Dermis microvascular lymphatic vessel endothelial cell (primary cell): Measurements from ENCODE around the gene HEXIM1. TPM values are rescaled to one million over a fixed set of nuclear protein-coding genes. Genes with fewer than 3 reads are reported as not detected.

Experiments used
- DNase-seq, 2 donors: peaks; one replicate each; pipeline versions ENCODE4 v3.0.0 to v3.0.0-alpha.2; 2010; ENCODE audit warnings: low read depth in 2 of 2
- total RNA-seq: library from RNA; depleted of rRNA; stranded (reverse); fragments of >200 nt; gene quantifications from 2 replicates; pipeline ENCODE4 v1.2.1, GENCODE V29; 2014

The HEXIM1 gene
- total RNA-seq, 1 donor from 2014 or later: 4.9 TPM

DNA sequence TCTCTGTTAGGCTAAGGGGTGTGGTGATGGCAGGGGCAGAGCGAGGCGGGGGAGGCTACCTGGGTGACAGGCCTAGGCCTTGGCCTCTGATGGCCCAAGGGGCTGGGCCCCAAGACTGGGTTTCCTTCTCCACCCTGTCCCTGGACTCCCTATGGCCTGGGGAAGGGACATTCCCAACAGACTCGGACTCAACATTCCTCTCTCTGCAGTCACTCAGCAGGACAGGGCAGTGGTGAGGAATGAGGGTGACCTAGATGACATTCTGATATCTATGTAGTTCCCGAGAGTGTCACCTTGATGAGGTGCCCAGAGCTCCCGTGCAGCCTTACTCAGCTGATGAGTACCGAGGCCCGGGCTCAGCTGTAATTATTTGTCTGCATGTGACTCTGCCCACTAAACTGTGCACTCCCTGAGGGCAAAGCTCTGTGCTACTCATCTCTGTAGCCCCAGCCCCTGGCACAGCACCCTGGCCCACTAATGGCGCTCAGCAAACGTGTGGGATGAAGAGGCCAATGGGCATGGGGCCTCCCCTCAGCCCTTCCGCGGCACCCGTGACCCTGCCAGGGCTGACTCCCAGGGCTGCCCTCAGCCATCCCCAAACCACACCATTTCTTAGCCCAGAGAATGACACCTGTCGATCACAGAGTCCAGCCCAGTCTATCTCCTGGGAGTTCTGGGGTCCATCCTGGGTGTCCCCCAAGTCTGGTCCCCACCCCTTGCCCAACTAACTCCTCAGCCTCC lies 18.2 kb upstream of the HEXIM1 start:
- DNase-seq: no peak

DNA sequence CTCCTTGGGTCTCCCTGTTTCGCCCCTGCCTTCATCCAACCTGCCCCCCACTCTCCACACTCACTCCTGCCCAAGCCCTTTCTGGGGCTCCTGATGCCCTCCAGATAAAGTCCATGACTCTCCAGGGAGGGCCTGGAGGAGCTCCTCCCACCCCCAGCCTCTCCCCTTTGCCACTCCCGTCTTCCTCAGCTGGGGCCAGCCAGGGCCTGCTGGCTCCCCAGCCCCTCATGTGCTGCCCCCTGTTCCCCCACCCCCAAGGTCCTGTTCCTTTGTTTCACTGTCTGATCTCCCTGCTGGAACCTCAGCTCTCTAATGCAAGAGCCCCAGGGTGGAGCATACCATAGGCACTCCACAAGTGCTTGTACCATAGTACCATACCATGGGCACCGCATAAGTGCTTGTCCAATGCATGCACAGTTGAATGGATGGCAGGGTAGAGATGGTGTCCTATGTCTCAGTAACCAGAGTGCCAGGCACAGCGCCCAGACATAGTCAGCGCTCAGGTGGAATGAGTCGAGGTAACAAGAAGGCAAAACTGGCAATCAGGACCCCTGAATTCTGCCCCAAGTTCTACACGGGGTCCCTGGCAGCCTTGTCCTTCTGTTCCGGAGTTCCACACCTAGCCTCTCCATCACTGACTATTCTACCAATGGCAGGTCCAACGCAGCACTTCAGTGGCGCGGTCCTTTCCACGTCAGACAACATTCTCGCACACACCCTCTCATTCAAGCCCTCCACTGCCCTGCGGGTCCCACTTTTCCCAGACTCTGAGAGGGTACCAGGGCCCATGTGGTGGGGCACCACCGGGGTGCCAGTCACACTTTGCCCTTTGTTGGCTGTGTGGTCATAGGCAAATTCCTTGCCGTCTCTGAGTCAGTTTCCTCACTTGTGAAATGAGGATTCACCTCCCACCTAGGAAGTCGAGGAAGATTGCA lies 17.3 kb upstream of the HEXIM1 start:
- no peak for DNase-seq

DNA sequence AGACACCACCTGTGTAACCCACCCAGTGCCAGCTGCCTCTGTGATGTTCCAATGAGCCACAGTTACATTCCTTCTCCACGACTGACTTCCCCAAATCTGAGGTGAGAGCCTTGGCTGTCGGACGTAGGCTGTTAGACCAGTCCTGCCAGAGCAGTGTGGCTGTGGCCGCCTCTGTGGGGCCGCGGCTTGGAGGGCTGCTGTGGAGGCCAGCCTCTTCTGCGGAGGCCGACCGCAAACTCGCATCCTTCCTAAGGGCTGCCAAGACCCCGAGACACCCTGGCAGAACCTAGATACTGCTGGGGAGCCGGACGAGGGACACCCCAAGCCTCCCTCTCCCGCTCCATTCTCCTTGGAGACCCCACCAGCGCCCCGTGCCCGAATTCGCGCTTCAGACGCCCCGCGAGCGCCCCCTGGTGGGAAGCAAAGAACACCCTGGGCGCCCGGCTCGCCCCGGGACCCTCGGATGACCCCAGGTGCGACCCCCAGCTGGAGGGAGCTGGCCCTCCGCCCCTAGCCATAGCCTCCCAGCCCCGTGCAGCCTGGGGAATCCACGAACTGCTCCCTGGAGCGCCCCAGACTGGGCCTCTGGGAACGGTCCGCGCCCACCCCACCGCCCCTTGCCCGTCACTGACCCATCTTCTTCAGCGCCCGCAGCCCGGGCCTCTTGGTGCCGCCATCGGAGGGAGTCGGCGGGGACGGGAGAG lies 16.5 kb upstream of the HEXIM1 start:
- peak in 1 of 2 donors; percentile 35 for DNase-seq

DNA sequence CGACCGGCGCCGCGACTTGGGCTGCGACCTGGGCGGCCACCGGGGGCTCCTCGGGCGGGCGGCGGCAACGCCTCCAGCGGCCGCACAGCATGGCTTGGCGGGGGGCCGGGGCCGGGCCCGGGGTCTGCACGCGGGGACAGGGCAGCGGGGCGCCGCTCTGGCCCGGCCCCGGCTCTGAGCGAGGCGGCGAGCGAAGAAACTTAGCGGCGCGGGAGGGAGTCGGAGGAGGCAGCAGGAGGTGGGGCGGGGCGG lies 16.0 kb upstream of the HEXIM1 start, which contains the start of gene PLCD3:
Gene PLCD3 (minus strand): TSS at position 196 of the 252 bp plus-strand sequence. CDS start 105 bp downstream, at position 91.
- no peak for DNase-seq

DNA sequence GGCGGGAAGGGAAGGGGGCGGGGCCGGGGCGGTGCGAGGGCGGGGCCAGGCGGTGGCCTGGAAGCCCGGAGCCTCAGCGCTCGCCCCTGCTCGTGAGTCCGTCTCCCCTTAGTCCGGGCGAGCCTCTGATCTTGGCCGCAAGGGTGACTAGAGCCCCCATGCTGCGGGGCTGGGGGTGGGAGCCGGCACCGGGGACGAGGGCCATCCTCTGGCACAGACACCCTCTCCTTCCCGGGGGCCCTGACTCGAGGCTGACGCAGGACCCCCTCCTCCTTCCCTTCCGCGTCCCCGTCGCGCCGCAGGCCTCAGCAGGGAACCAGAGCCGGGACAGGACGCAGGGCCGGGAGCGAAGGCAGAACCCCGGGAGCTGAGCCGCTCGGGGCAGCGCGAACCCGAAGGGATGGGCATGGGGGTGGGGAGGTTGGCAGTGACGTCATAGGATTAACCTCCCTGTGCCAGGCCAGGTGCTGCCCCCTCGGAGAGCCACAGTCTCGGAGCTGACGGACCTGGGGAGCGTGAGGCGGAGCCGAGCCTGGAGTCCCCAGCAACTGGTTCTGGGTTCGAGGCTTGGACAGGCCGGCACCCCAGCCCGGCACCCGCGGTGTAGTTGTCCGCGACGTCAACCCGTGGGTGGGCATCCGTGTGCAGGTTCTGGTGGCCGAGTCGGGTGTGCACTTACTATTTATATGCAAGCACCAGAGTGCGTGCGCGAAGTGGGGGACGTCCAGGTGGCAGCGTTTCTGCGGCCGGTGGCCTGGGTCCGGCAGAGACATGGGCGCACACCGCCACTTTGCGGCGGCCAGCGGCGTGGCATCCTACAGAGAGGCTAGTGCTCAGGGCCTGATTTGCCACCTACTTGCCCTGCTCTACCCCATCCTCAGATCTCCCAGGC lies 15.5 kb upstream of the HEXIM1 start:
- peak; percentile 64 to 88 for DNase-seq

DNA sequence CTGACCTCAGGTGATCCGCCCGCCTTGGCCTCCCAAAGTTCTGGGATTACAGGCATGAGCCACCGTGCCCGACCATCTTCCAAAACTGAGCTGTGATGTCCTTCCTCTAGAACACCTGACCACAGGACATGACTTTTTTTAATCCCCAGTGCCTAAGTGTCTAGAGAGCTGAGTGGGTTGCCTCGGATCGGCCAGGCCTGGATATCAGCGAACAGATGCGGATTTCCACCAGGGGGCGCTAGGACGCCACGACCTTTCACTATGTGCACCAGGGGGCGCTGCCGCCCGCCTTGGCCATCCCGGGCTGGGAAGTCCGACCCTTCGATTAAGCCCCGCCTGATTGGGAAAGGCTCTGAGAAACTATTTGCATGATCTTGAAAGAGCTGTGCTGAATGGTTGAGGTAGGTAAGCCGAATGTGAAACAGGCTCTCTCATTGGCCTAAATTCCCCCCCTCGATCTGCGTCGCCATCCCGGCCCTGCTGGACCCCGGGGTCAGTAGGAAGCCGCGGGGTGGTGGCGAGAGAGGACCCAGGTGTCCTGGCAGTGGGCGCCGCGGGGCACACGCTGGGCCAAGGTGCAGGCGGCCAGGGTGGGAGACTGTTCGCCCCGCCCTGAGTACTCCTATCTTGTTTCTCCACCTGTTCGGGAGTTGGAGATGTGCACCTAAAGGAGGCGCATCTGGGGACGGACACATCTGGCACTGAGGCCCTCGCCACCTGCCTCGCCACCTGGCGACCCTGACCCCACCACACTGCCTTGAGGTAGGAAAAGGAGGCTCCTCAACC lies 12.9 kb upstream of the HEXIM1 start, which contains the start of gene ACBD4:
Gene ACBD4 (plus strand): TSS at position 496 of the 786 bp plus-strand sequence. CDS start 458 bp downstream, outside the sequence.
- peak; percentile 95 to 98 for DNase-seq

DNA sequence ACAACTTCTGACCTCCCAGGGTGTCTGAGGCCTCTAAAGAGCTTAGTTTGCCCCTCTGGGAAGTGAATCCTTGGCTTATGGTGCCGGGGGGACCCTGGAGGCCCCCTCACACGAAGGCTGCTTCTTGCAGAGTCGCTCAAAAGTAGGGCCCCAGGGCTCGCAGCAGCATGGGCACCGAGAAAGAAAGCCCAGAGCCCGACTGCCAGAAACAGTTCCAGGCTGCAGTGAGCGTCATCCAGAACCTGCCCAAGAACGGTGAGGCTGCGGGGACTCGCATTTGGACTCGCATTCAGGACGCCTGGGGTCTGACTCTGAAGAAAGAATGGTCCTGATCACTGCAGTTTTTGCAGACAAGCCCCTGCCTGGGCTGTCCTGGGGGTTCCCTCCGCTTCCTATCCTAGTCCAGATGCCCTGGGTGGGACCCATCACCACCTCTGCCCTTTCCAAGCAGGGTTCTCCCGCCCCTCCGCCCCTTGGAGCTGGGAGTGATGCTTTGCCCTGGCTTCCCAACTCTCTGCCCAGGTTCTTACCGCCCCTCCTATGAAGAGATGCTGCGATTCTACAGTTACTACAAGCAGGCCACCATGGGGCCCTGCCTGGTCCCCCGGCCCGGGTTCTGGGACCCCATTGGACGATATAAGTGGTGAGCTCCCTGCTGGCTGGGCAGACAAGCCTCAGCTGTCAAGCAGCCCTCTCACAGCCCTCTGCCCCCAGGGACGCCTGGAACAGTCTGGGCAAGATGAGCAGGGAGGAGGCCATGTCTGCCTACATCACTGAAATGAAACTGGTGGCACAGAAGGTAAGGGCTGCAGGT lies 12.1 kb upstream of the HEXIM1 start:
- no peak for DNase-seq

DNA sequence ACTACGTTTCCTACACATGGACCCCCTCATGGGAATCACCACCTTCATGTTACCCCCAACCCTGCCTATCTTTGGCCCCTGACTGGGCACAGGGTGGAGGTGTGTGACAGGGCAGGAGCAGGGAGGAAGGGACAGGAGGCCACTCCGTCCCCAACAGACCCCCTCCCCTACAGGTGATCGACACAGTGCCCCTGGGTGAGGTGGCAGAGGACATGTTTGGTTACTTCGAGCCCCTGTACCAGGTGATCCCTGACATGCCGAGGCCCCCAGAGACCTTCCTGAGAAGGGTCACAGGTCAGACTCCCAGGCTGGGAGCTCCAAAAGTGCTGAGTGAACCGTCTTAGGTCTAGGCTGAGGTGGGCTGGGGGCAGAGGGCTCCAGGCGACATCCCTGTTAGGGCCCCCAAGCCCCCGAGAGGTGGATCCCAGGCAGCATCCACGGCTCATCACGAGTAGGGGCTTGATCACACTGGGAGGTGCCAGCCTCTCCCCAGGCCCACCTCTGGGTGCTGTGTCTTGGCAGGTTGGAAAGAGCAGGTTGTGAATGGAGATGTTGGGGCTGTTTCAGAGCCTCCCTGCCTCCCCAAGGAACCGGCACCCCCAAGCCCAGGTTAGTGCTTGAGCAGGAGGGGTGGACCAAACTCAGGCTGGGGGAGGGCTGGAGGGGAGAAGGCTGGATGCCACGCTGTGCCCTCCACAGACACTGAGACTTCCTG lies 11.3 kb upstream of the HEXIM1 start:
- DNase-seq: no peak

DNA sequence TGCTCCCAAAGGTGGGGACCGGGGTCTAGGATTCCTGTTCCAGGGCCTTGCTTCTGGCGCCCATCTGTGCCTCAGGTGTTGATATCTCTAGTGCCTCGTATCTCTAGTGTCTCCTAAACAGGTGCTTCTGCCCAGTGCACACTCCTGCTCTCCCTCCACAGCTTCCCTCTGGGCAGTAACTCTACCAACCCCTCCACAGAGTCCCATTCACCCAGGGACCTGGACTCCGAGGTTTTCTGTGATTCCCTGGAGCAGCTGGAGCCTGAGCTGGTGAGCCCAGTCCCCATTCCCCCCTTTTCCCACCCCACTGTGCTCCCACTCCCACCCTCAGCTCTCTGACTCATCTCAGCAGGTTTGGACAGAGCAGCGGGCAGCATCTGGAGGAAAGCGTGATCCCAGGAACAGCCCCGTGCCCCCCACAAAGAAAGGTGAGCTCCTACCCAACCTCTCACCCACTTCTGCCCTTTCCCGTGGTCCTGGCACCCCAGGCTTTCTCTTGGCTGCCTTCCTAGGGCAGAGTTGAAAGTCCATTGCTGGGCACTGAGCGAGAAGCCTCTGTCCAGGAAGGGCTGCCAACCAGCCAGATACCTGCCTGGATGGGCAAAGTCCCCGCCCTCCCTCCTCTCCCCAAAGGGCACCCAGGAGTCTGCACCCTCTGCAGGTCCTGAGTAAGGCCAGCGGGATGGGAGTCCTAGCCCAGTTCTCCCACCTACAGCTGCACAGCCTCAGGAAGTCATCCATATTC lies 10.5 kb upstream of the HEXIM1 start:
- no peak for DNase-seq

DNA sequence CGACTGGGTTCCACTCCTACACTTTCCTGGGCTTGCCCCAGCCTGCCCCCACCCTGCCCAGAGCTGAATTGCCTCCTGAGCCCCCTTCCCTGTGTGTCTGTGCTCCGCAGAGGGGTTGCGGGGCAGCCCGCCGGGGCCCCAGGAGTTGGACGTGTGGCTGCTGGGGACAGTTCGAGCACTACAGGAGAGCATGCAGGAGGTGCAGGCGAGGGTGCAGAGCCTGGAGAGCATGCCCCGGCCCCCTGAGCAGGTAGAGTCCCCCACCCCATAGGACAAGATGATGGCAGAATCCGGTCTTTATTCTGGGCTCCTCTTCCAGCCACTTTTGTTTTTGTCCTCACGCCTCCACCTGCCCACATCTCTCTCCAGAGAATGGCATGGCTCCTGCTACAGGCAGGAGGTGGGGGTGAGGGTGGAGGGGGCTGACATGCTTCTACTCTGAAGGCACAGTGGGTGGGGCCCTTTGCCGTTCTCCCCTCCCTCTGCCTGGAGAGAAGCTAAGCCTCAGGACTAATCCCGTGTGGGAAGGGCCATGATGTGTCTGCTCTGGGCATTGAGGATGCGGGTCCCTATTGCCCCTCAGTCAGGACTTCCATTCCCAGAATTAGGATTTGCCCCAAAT lies 9.3 kb upstream of the HEXIM1 start:
- no peak for DNase-seq

DNA sequence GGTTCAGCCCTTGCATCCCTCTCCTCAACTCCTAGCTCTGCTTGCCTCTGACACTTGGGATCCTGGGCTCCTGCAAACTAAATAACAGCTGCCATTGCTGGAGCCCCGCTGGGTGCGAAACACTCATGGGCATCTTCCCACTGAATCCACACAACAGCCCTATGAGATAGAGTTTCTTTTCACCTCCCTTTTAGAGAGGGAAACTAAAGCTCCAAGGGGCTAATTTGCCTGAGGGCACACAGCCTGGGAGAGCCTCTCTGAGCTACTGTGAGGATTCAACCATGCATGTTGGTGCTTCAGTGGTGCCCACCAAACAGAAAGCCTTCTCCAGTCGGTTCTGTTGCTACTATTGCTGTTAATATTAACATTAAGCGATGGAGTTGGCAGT lies 8.7 kb upstream of the HEXIM1 start:
- DNase-seq: no peak

DNA sequence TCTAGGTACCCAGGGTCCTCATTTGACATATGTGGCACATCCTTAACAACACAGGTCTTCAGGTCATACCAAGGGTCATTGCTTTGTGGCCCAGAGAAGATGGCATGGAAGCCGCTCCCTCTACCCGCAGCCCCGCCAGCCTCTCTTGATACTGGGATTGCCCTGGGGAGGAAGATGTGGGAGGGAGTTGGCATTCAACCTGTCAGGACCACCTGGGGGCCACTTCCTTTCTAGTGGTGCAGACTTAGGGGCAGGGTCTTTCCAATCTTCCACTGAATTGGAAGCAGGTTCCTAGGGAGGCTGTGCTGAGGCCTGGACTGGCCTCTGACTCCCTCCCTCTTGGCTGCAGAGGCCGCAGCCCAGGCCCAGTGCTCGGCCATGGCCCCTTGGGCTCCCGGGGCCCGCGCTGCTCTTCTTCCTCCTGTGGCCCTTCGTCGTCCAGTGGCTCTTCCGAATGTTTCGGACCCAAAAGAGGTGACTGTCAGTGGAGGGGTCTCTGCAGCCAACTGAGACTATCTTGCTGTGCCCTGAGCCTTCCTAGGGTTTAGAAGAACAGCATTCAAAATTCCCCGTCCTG lies 5.1 kb upstream of the HEXIM1 start:
- no peak for DNase-seq

DNA sequence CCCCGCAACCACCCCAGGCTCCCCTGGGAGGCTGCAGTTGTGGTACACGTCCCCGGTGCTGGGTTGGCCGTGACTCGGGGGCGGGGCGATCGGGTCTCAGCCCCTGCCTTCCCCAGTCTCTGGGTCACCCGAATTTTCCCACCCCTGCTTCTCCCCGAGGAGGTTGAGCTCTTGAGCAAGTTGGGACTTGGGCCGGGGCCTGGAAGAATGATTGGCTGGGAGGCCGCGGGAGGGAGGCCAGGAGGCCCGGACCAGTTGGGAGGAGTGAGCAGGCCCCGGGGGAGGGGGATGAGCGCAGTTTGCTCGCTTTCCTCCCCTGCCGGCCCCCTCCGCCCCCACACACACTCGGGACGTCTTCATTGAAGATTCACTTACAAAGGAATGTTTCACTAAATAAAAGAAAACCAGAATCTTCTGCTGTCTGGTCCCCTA lies 4.5 kb upstream of the HEXIM1 start:
- DNase-seq: no peak

DNA sequence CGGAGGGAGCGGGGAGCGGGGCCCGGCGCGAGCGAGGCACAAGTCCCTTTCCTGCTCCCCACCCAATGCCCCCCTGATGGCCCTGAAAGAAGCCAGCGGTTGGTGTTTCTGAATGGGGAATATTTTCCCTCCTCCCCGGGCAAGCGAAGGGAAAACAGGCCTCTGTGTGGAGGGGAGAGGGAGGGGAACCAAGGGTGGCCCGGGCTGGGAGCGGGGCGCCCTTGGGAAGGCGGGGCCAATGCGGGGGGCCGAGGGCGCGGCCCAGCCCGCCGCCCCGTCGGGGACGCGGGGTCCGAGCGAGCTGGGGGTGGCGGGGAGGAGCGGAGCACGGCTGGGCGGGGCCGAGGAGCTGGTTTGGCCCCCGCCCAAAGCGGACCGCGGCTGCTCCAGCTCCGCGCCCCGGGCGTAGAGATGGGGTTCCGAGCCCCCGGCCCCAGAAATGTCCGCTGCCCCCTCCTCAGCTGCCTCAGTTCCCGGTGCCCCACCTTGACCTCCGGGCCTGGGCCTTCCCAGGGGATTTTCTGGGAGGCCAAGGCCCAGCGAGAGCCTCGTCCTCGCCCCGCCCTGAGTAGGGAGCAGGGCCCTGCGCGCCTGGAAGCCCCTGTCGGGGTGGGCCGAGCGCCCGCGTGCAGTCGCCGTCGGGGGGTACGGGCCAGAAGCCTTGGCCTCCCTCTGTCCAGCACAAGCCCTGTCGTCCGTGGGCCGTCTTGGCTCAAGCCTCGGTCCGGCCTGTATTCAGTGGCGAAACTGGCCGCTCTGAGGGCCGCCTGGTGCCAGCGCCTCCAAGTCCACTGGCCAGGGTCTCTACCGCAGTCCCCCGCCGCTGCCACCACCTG lies 3.9 kb upstream of the HEXIM1 start:
- no peak for DNase-seq

DNA sequence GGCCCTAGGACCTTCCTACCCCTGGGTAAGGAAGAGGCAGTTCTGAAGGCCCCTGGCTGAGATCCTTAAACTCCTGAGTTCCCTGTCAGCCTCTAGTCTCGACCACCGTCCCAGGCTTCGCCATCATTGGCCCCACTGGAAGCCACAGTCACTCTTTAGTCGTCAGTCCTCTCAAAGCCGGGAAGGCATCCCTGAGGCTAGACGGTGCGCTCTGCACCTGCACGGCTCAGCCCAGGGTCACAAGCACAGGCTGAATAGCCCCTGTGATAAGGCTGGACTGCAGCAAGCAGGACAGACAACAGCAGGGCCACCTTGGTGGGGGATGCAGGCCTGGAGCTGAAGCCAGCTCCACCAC lies 3.3 kb upstream of the HEXIM1 start:
- DNase-seq: no peak

DNA sequence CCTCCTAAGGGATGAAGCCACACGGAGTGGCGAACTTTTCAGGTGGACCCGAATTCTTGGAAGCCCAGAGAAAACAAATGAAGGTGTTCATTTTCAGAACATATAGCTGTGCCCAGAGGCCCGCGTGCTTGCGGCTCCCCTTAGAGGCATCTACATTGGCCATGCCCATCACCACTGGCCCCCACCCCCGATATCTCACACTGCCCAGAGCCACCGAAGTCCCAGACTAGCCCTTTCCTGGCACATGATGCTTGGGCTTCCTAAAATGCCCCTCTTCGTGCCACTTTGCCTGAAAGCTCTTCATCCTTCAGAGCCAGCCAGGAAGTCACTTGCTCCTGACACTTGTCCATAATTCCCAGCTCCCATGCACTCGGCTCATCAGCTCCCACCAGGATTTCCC lies 2.1 kb upstream of the HEXIM1 start:
- no peak for DNase-seq

DNA sequence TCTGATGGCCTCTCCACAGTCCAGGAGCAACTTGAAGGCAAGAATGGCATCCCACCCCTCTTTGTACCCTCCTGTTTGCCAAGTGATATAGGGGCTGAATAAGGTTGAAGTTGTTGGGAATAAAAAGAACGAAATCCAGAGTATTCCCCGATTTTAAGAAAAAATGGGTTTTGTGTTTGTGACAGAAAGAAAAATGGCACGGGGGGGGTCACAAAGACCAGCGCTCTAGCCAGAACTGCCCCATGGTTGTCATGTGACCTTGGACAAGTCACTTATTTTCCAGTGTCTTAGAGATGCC lies 1.7 kb upstream of the HEXIM1 start:
- no peak for DNase-seq
